Sigmoid colon (tissue), 3 donors: ENCODE measurements around the gene UPK3B.
"Not testable (repeated sequence)": the region's sequence is repeated elsewhere in the genome, so short reads cannot be mapped to it uniquely, and the experiment has no call there.

Experiments
- POLR2A ChIP-seq, 2 donors: fragments of 450-650 bp; IDR thresholded peaks; one replicate each; pipeline ENCODE4 v1.6.1; 2016; ENCODE audit warnings: antibody characterized with exemption in 2 of 2, mild to moderate bottlenecking in 2 of 2, moderate library complexity in 2 of 2
- TF ChIP-seq, protein P1 (sequence below), 4 experiments: fragments of 450-650 bp in 3 of 4; fragments of 200-600 bp in 1 of 4; IDR thresholded peaks; one replicate each; pipeline ENCODE4 v1.5.1; 2016 to 2019; ENCODE audit warnings: antibody characterized with exemption in 4 of 4, mild to moderate bottlenecking in 3 of 4, moderate library complexity in 2 of 4

DNA sequence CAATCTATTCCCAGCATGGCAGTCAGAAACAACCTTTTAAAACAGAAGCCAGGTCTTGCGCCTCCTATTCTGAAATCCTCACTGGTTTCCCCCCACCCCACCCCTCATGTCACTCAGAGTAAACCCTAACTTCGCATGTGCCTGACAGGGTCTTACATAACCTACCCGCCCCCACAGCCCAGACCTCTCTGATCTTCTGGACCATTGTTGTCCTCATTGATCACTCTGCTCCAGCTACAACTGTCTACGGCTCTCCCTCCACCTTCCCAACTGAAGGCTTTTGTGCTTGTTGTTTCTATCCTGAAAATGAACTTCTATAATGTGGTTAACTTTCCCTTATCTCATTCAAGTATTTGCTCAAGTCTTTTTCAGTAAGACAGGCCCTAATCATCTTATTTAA lies 49.8 kb downstream of the UPK3B start:
- TF ChIP-seq, protein P1, sequence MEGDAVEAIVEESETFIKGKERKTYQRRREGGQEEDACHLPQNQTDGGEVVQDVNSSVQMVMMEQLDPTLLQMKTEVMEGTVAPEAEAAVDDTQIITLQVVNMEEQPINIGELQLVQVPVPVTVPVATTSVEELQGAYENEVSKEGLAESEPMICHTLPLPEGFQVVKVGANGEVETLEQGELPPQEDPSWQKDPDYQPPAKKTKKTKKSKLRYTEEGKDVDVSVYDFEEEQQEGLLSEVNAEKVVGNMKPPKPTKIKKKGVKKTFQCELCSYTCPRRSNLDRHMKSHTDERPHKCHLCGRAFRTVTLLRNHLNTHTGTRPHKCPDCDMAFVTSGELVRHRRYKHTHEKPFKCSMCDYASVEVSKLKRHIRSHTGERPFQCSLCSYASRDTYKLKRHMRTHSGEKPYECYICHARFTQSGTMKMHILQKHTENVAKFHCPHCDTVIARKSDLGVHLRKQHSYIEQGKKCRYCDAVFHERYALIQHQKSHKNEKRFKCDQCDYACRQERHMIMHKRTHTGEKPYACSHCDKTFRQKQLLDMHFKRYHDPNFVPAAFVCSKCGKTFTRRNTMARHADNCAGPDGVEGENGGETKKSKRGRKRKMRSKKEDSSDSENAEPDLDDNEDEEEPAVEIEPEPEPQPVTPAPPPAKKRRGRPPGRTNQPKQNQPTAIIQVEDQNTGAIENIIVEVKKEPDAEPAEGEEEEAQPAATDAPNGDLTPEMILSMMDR (IDR thresholded peaks at IDR 0.05), result not testable (repeated sequence)
- TF ChIP-seq POLR2A (IDR thresholded peaks at IDR 0.05), result not testable (repeated sequence)
